Adrenal gland (tissue), 5 donors: ENCODE data around the gene DAPK3.

Experiments
- POLR2A ChIP-seq, 2 donors: fragments of 450-650 bp; IDR thresholded peaks; one replicate each; pipeline ENCODE4 v1.6.1; 2017; ENCODE audit warnings: antibody characterized with exemption in 2 of 2, mild to moderate bottlenecking in 2 of 2, moderate library complexity in 1 of 2
- TF ChIP-seq, protein P1 (sequence below), 6 experiments: fragments of 450-650 bp in 4 of 6; fragments of 200-600 bp in 2 of 6; sonication (generic) in 1 of 6; IDR thresholded peaks; 1 replicate in 5 of 6; 2 replicates in 1 of 6; pipeline versions ENCODE4 v1.5.1 to v1.8.0; 2016 to 2021; ENCODE audit warnings: antibody characterized with exemption in 6 of 6, mild to moderate bottlenecking in 2 of 6, moderate library complexity in 1 of 6
- donor health status: DM: no; HTN: no; CAD: no.

DNA sequence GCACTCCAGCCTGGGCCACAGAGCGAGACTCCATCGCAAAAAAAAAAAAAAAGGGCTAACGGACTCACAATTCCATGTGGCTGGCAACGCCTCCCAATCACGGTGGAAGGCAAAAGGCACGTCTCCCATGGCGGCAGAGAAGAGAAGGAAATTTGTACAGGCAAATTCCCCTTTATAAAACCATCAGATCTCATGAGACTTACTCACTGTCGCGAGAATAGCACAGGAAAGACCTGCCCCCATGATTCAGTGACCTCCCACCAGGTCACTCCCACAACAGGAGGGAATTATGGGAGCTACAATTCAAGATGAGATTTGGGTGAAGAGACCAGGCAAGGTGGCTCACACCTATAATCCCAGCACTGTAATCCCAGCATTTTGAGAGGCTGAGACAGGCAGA, 56.7 kb downstream of the DAPK3 start:
- TF ChIP-seq, protein P1, sequence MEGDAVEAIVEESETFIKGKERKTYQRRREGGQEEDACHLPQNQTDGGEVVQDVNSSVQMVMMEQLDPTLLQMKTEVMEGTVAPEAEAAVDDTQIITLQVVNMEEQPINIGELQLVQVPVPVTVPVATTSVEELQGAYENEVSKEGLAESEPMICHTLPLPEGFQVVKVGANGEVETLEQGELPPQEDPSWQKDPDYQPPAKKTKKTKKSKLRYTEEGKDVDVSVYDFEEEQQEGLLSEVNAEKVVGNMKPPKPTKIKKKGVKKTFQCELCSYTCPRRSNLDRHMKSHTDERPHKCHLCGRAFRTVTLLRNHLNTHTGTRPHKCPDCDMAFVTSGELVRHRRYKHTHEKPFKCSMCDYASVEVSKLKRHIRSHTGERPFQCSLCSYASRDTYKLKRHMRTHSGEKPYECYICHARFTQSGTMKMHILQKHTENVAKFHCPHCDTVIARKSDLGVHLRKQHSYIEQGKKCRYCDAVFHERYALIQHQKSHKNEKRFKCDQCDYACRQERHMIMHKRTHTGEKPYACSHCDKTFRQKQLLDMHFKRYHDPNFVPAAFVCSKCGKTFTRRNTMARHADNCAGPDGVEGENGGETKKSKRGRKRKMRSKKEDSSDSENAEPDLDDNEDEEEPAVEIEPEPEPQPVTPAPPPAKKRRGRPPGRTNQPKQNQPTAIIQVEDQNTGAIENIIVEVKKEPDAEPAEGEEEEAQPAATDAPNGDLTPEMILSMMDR (IDR thresholded peaks at IDR 0.05), result no peak
- TF ChIP-seq POLR2A (IDR thresholded peaks at IDR 0.05), result no peak
